GM19328 (cell line): ENCODE data around the gene TGFB1I1.
"Not testable (repeated sequence)": the region's sequence is repeated elsewhere in the genome, so short reads cannot be mapped to it uniquely, and the experiment has no call there.

Experiments used
- ATAC-seq: cut with Tn5 transposase; IDR thresholded peaks from one replicate; pipeline ENCODE4 v1.9.1; 2021; ENCODE audit warnings: mild to moderate bottlenecking, moderate library complexity; ENCODE audit not compliant: unreplicated experiment

Gene TGFB1I1

DNA sequence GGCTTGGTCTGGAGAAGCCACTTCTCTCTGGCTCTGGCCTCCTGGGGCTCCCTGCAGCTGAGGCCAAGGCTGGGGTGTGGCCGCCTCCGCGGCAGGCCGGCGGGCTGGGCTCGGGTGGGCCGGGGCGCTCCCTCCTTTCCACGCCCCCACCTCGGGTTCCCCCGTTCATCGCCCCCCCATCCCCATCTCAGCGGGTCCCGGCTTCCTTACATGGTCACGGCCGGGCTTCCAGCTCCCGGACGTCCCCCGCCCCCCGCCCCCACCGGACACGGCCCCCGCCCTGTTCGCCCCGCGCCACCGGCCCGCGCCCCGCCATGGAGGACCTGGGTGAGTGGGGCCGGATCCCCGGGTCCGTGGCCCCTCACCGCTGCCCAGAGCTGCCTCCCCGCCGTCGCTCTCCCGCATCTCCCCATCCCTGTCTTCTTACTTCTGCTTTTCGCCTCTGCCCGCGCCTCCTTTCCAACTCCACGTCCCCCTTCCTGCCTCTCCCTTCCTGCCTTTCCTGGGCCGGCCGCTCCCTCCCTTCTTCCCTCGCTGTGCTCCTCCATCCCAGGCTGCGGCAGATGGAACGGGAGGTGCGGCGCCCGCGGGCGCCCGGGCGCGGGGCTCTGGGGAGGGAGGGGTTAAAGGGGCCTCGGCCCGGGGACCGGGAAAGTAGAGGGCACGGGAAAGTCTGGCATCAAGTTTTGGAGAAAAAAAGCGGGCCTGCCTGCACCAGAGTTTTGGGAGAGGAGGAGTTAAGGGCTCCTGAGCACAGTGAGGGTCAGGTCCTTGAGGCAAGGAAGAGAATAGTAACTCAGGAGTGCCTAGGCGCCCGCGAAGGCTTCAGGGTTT is at the start of gene TGFB1I1:
Gene TGFB1I1 (plus strand): TSS at position 278 of the 834 bp plus-strand sequence. CDS start 37 bp downstream, at position 315.
- ATAC-seq, result no peak

- no peak for ATAC-seq
Observed at GRCh38 chr16:31423241-31423640, 48.7 kb upstream of the TGFB1I1 start.

- no peak for ATAC-seq
Observed at GRCh38 chr16:31423801-31424200, 48.2 kb upstream of the TGFB1I1 start.

GRCh38 chr16:31427441-31428278 is 44.3 kb upstream of the TGFB1I1 start:
- ATAC-seq, result no peak

DNA sequence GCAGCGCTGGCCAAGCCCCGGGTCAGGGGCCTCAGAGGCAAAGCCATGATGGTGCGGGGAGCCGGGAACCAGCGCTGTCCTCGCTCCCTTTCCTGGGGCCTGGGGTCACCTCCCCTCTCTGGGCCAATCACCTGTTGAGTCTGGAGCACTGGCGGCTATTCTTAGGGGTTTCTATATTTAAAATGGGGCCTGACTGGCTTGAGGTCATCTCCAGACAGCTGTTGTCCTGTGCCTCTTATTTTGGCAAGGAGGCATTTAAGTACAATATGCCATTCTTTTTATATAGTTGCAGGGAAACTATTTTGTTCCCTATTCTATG is 43.7 kb upstream of the TGFB1I1 start, which contains the start of gene COX6A2:
Gene COX6A2 (minus strand): TSS at position 82 of the 319 bp plus-strand sequence. CDS start 35 bp downstream, at position 47.
- no peak for ATAC-seq

DNA sequence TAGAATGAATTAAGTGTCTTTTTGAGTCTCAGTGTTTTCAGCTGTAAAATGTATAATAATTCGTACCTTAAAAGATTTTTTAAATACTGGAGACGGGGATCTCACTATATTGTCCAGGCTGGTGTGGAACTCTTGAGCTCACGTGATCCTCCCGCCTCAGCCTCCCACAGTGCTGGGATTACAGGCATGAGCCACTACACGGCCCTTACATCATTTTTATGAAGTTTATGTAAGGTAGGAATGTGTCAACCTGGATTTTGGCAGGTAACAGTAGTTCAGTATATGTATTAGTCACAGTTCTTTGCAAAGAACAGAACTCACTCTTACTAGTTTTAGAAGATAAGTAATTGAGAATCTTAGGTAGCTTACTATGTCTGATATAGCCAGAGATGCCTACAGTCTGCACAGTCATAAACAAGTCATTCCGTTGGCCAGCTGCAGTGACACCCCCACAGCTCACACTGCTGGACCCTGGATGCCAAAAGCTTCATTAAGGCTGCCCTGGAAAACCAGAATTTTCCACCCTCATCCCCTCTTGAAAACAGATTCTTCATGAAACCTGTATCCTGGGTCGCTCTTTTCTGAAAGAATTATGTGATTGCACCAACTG is 43.2 kb upstream of the TGFB1I1 start:
- no peak for ATAC-seq

DNA sequence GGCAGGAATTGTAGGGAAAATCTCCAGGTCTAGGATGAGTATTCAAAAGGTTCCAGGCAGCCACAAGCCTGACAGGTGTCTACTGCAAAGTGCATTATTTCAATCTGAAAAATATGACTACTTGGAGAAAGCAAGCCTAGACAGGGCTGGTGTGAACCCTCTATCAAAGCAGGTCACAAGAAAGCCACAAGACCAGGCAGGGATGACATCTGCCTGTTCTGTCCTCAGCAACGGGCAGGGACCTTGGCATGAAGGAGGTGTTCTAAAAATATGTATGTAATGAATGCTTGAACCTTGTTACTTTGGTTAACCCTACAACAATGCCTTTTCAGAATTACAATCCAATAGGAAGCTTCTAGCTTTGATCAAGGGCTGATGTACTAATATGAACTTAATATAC is 42.6 kb upstream of the TGFB1I1 start:
- no peak for ATAC-seq

DNA sequence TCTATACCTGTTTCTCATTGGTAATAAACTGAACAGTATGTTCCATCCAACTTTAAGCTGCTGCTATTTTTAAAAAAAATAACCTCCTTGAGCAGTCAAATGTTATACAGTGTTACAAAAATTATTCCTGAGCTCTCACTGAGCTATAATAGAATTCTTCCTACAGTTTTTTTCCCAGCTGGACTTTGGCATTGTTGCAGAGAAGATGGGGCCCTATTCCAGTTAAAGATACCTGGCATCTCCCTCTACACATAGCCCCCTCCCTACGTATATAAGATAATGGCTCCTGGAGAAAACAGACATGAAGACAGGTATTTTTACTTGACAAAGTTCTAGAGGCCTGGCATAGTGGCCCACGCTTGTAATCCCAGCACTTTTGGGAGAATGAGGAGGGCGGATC is 42.2 kb upstream of the TGFB1I1 start:
- ATAC-seq, result no peak

DNA sequence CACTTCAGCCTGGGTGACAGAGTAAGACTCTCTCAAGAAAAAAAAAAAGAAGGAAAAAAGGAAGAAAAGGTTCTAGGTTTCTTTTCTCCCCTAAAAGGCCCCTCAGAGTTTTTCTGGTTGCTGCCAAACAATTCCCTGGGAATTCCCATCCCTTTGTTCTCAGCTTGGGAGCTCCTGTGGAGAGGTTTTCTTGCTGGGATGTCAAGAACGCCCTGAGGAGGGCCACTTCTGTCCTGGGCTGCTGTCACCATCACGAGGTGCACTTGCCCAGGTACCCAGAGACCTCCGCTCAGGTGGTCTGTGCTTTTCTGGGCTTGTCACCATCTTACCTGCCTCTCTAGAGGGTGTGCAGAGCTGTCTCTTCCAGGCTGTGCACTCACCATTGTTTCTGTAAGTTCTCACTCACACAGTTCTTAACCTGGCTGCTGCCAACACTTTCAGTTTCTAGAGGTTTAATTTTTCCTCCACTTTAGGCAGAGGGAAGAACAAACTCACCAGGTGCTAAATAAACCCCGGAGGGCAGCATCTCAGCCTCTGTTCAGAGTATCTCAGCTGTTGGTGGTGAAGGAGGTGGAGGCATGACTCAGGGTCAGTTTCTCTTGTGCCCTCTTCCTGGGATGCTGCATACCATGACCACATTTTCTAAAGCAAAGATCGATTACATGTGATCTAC is 41.4 kb upstream of the TGFB1I1 start:
- no peak for ATAC-seq

DNA sequence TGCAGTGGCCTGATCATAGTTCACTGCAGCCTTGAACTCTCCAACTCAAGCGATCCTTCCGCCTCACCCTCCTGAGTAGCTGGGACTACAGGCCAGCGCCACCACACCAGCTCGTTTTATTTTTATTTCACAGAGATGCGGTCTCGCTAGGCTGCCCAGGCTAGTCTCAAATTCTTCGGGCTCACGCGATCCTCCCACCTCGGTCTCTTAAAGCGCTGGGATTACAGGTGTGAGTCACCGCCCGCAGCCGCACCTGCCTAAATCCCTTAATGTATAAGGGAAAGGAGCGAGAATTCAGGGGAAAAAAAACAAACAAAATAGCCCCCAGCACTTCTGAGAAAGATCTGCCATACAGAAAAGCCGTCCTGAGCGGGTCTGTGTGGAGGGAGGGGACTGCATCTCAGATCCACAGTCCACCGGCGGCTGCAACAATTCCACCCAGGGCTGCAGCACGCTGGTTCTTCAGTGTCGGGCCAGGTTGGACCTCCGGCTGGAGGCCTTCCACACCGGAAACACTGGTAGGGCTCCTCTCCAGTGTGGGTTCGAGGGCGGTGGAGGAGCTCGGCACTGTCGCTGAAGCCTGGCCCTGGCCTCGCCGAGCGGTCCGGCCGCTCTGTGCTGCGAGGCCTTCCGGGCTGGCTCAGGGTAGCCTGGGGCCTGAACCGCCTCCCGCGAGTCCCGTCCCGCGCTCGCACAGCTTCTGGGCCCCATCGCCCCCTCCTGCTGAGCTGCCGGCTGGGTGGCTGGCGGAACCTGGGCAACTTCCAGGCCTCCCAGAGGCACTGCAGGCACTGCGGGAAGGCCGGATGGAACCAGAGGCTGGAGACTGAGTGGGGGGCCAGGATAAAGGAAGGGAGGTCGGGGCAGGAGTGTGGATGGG is 36.4 kb upstream of the TGFB1I1 start:
- no peak for ATAC-seq

GRCh38 chr16:31436221-31437045 is 35.5 kb upstream of the TGFB1I1 start:
- ATAC-seq, result no peak

- no peak for ATAC-seq
Observed at GRCh38 chr16:31438414-31438813, 33.5 kb upstream of the TGFB1I1 start.

DNA sequence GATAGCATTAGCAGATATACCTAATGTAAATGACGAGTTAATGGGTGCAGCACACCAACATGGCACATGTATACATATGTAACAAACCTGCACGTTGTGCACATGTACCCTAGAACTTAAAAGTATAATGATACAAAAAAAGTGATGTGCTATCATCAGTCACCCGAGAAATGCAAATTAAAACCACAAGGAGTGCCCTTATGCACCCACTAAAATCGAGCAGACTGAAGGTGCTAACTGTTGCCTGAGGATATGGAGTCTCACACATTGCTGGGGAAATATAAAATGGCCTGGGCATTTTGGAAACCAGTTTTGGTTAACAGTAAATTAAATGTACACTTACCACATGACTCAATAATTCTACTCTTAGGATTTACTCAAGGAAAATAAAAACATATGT is 32.9 kb upstream of the TGFB1I1 start:
- not testable (repeated sequence) for ATAC-seq

GRCh38 chr16:31439519-31439918 is 32.4 kb upstream of the TGFB1I1 start:
- ATAC-seq, result no peak

- ATAC-seq, result no peak
Observed at GRCh38 chr16:31440516-31441184, 31.3 kb upstream of the TGFB1I1 start.

DNA sequence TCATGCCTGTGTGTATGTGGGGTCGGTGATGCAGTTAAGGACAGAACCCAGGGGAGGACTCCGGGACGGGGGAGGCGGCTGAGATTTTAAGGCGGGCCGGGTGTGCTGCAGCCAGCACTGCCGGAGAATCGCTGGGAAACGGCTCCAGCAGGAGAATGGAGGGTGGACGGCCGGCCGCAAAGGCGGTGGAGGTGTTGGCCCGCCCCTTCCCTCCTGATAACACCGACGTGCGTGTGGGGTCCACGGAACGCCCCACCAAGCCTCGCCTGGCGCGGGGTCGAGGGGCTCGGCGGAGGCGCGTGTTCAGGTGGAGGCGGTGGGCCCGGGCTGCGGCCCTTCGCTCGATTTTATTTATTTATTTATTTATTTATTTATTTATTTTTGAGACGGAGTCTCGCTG is 30.0 kb upstream of the TGFB1I1 start:
- no peak for ATAC-seq

- ATAC-seq, result not testable (repeated sequence)
Observed at GRCh38 chr16:31445931-31446330, 26.0 kb upstream of the TGFB1I1 start.

DNA sequence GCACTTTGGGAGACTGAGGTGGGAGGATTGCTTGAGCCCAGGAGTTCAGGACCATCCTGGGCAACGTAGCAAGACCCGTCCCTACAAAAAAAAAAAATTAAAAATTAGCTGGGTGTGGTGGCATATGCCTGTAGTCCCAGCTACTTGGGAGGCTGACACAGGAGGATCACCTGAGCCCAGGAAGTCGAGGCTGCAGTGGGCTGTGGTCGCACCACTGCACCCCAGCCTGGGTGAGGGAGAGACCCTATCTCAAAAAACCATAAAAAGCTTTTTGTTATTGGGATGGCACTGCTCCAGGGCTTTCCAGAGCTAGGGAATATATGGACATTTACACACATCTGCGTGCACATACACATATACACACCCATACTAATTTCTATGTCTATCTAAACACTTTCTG is 20.8 kb upstream of the TGFB1I1 start:
- ATAC-seq, result no peak
